PC-3 (cell line): ENCODE measurements around the gene MAP6. TPM values are rescaled to one million over a fixed set of nuclear protein-coding genes. Genes with fewer than 3 reads are reported as not detected.

Experiments
- ATAC-seq: fragments of 200-7000 bp; cut with Tn5 transposase; 2 replicates; pipeline ENCODE4 v1.9.1; 2020; ENCODE audit warnings: mild to moderate bottlenecking, moderate library complexity
- BruUV-seq: library from RNA; stranded (reverse); fragments of 400-500 nt; replicated peaks from 2 replicates; lab custom pipeline; 2021; lab: Mats Ljungman, UMichigan
- CTCF ChIA-PET: fragments of 300-600 bp; sonication (Branson Sonifier 250); formaldehyde crosslinking; loops from one replicate; lab custom pipeline; 2022; ENCODE audit warnings: antibody characterized with exemption; lab: Charles Lee
- POLR2A ChIA-PET: fragments of 300-600 bp; sonication (Branson Sonifier 250); formaldehyde crosslinking; loops from one replicate; lab custom pipeline; 2022; ENCODE audit warnings: antibody characterized with exemption; ENCODE audit not compliant: unreplicated experiment; lab: Charles Lee
- DNase-seq: peaks from one replicate; pipeline ENCODE4 v3.0.0-alpha.2; 2015
- H2AFZ ChIP-seq: fragments of 300-600 bp; sonication (generic); 2 replicates; pipeline ENCODE4 v1.6.0; 2016; ENCODE audit warnings: antibody characterized with exemption, low read length
- H3F3A ChIP-seq: fragments of 300-600 bp; sonication (generic); one replicate; pipeline ENCODE4 v1.6.0; 2017; ENCODE audit warnings: antibody characterized with exemption, low read length, control low read depth, mild to moderate bottlenecking; ENCODE audit not compliant: unreplicated experiment
- H3K27ac ChIP-seq: fragments of 300-600 bp; sonication (generic); 2 replicates; pipeline ENCODE4 v1.5.1; 2016; ENCODE audit warnings: mild to moderate bottlenecking, low read length
- H3K27me3 ChIP-seq: fragments of 300-600 bp; sonication (generic); 2 replicates; pipeline ENCODE4 v1.6.1; 2016; ENCODE audit warnings: low read length, mixed read lengths
- H3K36me3 ChIP-seq: fragments of 300-600 bp; sonication (generic); 2 replicates; pipeline ENCODE4 v1.6.1; 2016; ENCODE audit warnings: low read depth, mixed run types, low read length, mixed read lengths
- H3K4me1 ChIP-seq: fragments of 300-600 bp; sonication (generic); 2 replicates; pipeline ENCODE4 v1.5.1; 2016; ENCODE audit warnings: low read length; ENCODE audit not compliant: insufficient read depth
- H3K4me2 ChIP-seq: fragments of 300-600 bp; sonication (generic); 2 replicates; pipeline ENCODE4 v1.6.0; 2016; ENCODE audit warnings: low read length
- H3K4me3 ChIP-seq: fragments of 300-600 bp; sonication (generic); 2 replicates; pipeline ENCODE4 v1.5.1; 2016; ENCODE audit warnings: mild to moderate bottlenecking, low read length, mixed read lengths
- H3K79me2 ChIP-seq: fragments of 300-600 bp; sonication (generic); 2 replicates; pipeline ENCODE4 v1.6.1; 2017; ENCODE audit warnings: low read length, mixed read lengths
- H3K9ac ChIP-seq: fragments of 300-600 bp; sonication (generic); 2 replicates; pipeline ENCODE4 v1.6.0; 2016; ENCODE audit warnings: mild to moderate bottlenecking, low read length
- H3K9me2 ChIP-seq: fragments of 300-600 bp; sonication (generic); replicated peaks from 2 replicates; pipeline ENCODE4 v1.6.1; 2016; ENCODE audit warnings: mixed run types, low read length, mixed read lengths
- H3K9me3 ChIP-seq: fragments of 300-600 bp; sonication (generic); 2 replicates; pipeline ENCODE4 v1.6.1; 2016; ENCODE audit warnings: low read length, mixed read lengths
- H4K20me1 ChIP-seq: fragments of 300-600 bp; sonication (generic); 2 replicates; pipeline ENCODE4 v1.6.1; 2016; ENCODE audit warnings: low read length, mixed read lengths
- CTCF ChIP-seq: fragments of 300-600 bp; sonication (generic); conservative IDR thresholded peaks from 2 replicates; pipeline ENCODE4 v1.5.1; 2017; ENCODE audit warnings: antibody characterized with exemption, low read depth, mild to moderate bottlenecking, low read length
- EZH2 ChIP-seq: fragments of 300-600 bp; sonication (generic); IDR thresholded peaks from one replicate; pipeline ENCODE4 v1.6.1; 2017; ENCODE audit warnings: antibody characterized with exemption, mild to moderate bottlenecking, low read length; ENCODE audit not compliant: unreplicated experiment
- EZH2phosphoT487 ChIP-seq: fragments of 300-600 bp; sonication (generic); IDR thresholded peaks from 2 replicates; pipeline ENCODE4 v1.6.1; 2018; ENCODE audit warnings: mild to moderate bottlenecking, antibody characterized with exemption, low read length, borderline replicate concordance
- intact Hi-C: fragments of 100-400 bp; cut with micrococcal nuclease; formaldehyde crosslinking; loops from 2 replicates; pipeline ENCODE4 v1.9.0; 2023
- total RNA-seq: library from RNA; depleted of rRNA; stranded (reverse); fragments of >200 nt; gene quantifications from 2 replicates; pipeline ENCODE4 v1.2.3, GENCODE V29; 2014

MAP6 gene
- total RNA-seq, 1 experiment from 2014 or later = 0.47 TPM

DNA sequence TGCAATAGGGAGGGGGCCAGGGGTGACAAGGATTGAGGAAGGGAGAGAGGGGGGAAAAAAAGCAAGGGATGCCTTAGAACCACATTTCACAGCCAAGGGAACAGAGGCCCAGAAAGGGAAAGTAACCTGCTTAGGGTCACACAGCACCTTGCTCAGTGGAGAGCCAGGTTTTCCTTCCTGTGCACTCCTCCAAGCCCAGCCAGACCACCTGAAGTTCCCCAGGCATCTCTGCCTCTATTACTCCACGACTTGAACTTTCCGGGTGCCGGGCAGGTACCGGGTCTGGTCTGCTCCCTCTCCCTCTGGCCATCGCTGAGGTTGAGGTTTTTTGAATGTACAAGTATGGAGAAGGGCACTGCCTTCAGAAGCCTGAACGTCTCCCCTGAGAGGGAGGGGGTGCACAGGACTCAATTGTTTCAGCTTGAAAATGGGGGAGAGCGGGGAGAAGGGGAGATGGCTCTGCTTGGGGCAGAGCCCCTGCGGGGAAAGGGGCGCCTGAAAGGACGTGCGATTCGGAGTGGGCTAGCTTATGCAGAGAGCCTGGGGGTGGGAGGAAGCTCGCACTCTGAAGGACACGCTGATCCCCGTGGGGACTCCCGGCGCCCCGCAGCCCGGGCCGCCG is 107.3 kb downstream of the MAP6 start:
- no peak for ATAC-seq
- intact Hi-C loops = no loop called here
- TF ChIP-seq CTCF = no peak
- TF ChIP-seq EZH2 = no peak
- TF ChIP-seq EZH2phosphoT487 = no peak

DNA sequence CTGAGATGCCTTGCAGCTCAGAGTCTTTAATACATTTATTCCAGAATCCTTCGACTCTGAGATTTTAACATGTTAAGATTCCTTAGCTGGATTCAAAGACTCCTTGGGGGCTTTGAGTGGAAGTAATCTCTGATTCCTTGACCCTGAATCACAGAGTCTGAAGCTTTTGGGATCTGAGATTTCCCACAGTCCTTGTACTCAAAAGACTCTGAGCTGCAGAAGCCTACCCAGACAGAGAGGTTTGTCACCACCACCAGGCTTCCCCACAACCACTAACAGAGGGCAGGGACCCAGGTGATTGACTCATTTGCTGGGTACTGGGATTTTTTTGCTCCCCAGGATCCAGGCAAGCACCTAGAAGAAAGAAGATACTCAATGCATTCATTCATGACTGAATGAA is 108.2 kb downstream of the MAP6 start:
- Histone ChIP-seq H3K4me1 (peaks cover 27% of the 10 kb centered on the region), H3K9me3 (no peaks in the 10 kb centered on the region)
- POLR2A ChIA-PET = interaction anchor here (0.6 kb wide), 1 partner anchor 23 kb away, joined by 3 read pairs; no protein-coding TSS in a partner anchor

More for the DNA sequence above, 107.3 kb downstream of the MAP6 start:
- Histone ChIP-seq H3K27me3 (no peaks in the 10 kb centered on the region), H3K9me3 (no peaks in the 10 kb centered on the region), H3K36me3 (0 out of 2 replicates have a peak, but pooled peaks cover under 1% of the 10 kb centered on the region), H3K4me1 (peaks cover 31% of the 10 kb centered on the region), H3F3A (no peaks in the 10 kb centered on the region), H3K27ac (no peak overlapping the region), H3K4me2 (peak overlapping the region; percentile 86), H2AFZ (peak overlapping the region; percentile 91), H3K9ac (peak overlapping the region; percentile 84), H3K4me3 (peak overlapping the region; percentile 80), H4K20me1 (no peaks in the 10 kb centered on the region), H3K9me2 (no peaks in the 10 kb centered on the region), H3K79me2 (peaks cover 43% of the 10 kb centered on the region)
- no peak for DNase-seq
- BruUV-seq = no TSS peak
- ChIA-PET CTCF (no interaction called here), POLR2A (interaction anchor here (0.6 kb wide), 1 partner anchor 1428 kb away, joined by 4 read pairs; no protein-coding TSS in a partner anchor)

More for the DNA sequence above, 108.2 kb downstream of the MAP6 start:
- no peak overlapping the region for H3K9ac ChIP-seq
- no TSS peak for BruUV-seq
- ATAC-seq = no peak
- intact Hi-C loops = no loop called here
- H3K27me3 ChIP-seq = no peaks in the 10 kb centered on the region
- TF ChIP-seq EZH2 (no peak), EZH2phosphoT487 (no peak), CTCF (no peak)
- no peaks in the 10 kb centered on the region for H4K20me1 ChIP-seq
- no peaks in the 10 kb centered on the region for H3K36me3 ChIP-seq
- DNase-seq = no peak
- no peak overlapping the region for H3K27ac ChIP-seq
- peaks cover 34% of the 10 kb centered on the region for H3K79me2 ChIP-seq
- no peak overlapping the region for H3K4me2 ChIP-seq
- CTCF ChIA-PET = interaction anchor here (0.6 kb wide), 1 partner anchor 11 kb away, joined by 4 read pairs; no protein-coding TSS in a partner anchor
- no peaks in the 10 kb centered on the region for H3K9me2 ChIP-seq
- no peak overlapping the region for H2AFZ ChIP-seq
- no peak overlapping the region for H3K4me3 ChIP-seq
- H3F3A ChIP-seq = no peaks in the 10 kb centered on the region
